Esophagus squamous epithelium (tissue), 5 donors: ENCODE data around the gene OPHN1. TPM values are rescaled to one million over a fixed set of nuclear protein-coding genes. Genes with fewer than 3 reads are reported as not detected.

Experiments
- DNase-seq: peaks from one replicate; lab custom pipeline; 2025; lab: John Stamatoyannopoulos, UW
- H3K27ac ChIP-seq, 4 donors: fragments of 200-600 bp; sonication (generic); one replicate each; pipeline ENCODE4 v1.5.1; 2016 to 2019; ENCODE audit warnings: mild to moderate bottlenecking in 1 of 4
- H3K27me3 ChIP-seq, 4 donors: fragments of 200-600 bp; sonication (generic); 1 replicate in 3 of 4; 2 replicates in 1 of 4; pipeline versions ENCODE4 v1.5.1 to v1.6.0; 2017 to 2021; ENCODE audit warnings: antibody characterized with exemption in 1 of 4
- H3K36me3 ChIP-seq, 3 donors: fragments of 200-600 bp; sonication (generic); one replicate each; pipeline ENCODE4 v1.5.1; 2016 to 2019
- H3K4me1 ChIP-seq, 3 donors: fragments of 200-600 bp; sonication (generic); one replicate each; pipeline ENCODE4 v1.5.1; 2017 to 2019
- H3K4me3 ChIP-seq, 4 donors: fragments of 200-600 bp; sonication (generic); 1 replicate in 3 of 4; 2 replicates in 1 of 4; pipeline ENCODE4 v1.5.1; 2016 to 2019; ENCODE audit warnings: mild to moderate bottlenecking in 2 of 4, moderate library complexity in 1 of 4
- H3K9me3 ChIP-seq, 3 donors: fragments of 200-600 bp; sonication (generic); one replicate each; pipeline ENCODE4 v1.5.1; 2016 to 2019
- CTCF ChIP-seq, 6 experiments: fragments of 450-650 bp in 4 of 6; fragments of 200-600 bp in 2 of 6; sonication (generic) in 2 of 6; IDR thresholded peaks; one replicate each; pipeline ENCODE4 v1.5.1; 2016 to 2019; ENCODE audit warnings: antibody characterized with exemption in 6 of 6, mild to moderate bottlenecking in 4 of 6, moderate library complexity in 4 of 6
- POLR2A ChIP-seq, 4 donors: fragments of 450-650 bp; IDR thresholded peaks; one replicate each; pipeline ENCODE4 v1.6.1; 2017; ENCODE audit warnings: antibody characterized with exemption in 4 of 4, mild to moderate bottlenecking in 4 of 4, moderate library complexity in 3 of 4
- WGBS, 2 donors: methylation state at CpG; one replicate each; pipeline ENCODE4 v1.1.5; 2018; 5-methylcytosine and 5-hydroxymethylcytosine counted together
- intact Hi-C: fragments of 100-400 bp; cut with DNase I; formaldehyde crosslinking; loops from one replicate; pipeline ENCODE4 v1.15.0; 2022
- total RNA-seq, 4 donors: library from RNA; depleted of rRNA; stranded (reverse); fragments of >200 nt; gene quantifications; one replicate each; pipeline ENCODE4 v1.1.0, GENCODE V29; 2016
- donor health status: DM: yes; HTN: yes; CAD: no.

OPHN1 gene
- total RNA-seq, 4 donors from 2014 or later, result 2.6 to 6.5 (median 4.4) TPM

GRCh38 chrX:68415316-68415715, 18.0 kb downstream of the OPHN1 start:
- intact Hi-C loops, result no loop called here
- no peak for DNase-seq
- no peaks in the 10 kb centered on the region for H3K9me3 ChIP-seq
- H3K4me1 ChIP-seq, result peaks cover 0 to 57% (median 7%) of the 10 kb centered on the region in 3 donors
- no peak overlapping the region for H3K27ac ChIP-seq
- 29 to 67% methylated on average over 1 of the region's 1 CpG for WGBS, 2 donors
- H3K36me3 ChIP-seq, result no peaks in the 10 kb centered on the region
- no peak overlapping the region for H3K4me3 ChIP-seq
- no peaks in the 10 kb centered on the region for H3K27me3 ChIP-seq
- TF ChIP-seq POLR2A (IDR thresholded peaks at IDR 0.05) (no peak), CTCF (IDR thresholded peaks at IDR 0.05) (no peak)

GRCh38 chrX:68413254-68413653, 20.0 kb downstream of the OPHN1 start:
- H3K36me3 ChIP-seq, result no peaks in the 10 kb centered on the region
- 61 to 71% methylated on average over 1 to 3 of the region's 3 CpGs for WGBS, 2 donors
- DNase-seq, result no peak
- H3K4me1 ChIP-seq, result peaks cover 0 to 57% (median 7%) of the 10 kb centered on the region in 3 donors
- no peak overlapping the region for H3K4me3 ChIP-seq
- no peak for TF ChIP-seq CTCF (IDR thresholded peaks at IDR 0.05)
- H3K27me3 ChIP-seq, result no peaks in the 10 kb centered on the region
- no peaks in the 10 kb centered on the region for H3K9me3 ChIP-seq
- intact Hi-C loops, result no loop called here
- H3K27ac ChIP-seq, result no peak overlapping the region

GRCh38 chrX:68411729-68412128, 21.6 kb downstream of the OPHN1 start:
- intact Hi-C loops, result no loop called here
- TF ChIP-seq POLR2A (IDR thresholded peaks at IDR 0.05) (no peak), CTCF (IDR thresholded peaks at IDR 0.05) (no peak)
- Histone ChIP-seq H3K4me1 (peaks cover 0 to 42% (median 0%) of the 10 kb centered on the region in 3 donors), H3K9me3 (no peaks in the 10 kb centered on the region), H3K27ac (no peak overlapping the region), H3K36me3 (no peaks in the 10 kb centered on the region), H3K27me3 (no peaks in the 10 kb centered on the region), H3K4me3 (no peak overlapping the region)
- WGBS, 2 donors, result 29 to 44% methylated on average over 3 of the region's 3 CpGs
- no peak for DNase-seq

- Histone ChIP-seq H3K4me3 (no peak overlapping the region), H3K4me1 (peaks cover 0 to 22% (median 0%) of the 10 kb centered on the region in 3 donors), H3K27me3 (no peaks in the 10 kb centered on the region), H3K27ac (no peak overlapping the region), H3K9me3 (no peaks in the 10 kb centered on the region), H3K36me3 (no peaks in the 10 kb centered on the region)
- intact Hi-C loops, result no loop called here
- TF ChIP-seq POLR2A (IDR thresholded peaks at IDR 0.05) (no peak), CTCF (IDR thresholded peaks at IDR 0.05) (no peak)
- WGBS, 2 donors, result 74% methylated on average over 1 of the region's 1 CpG; no CpG with 5 or more reads in 1 of the 2 donors
- DNase-seq, result no peak
Observed at GRCh38 chrX:68409194-68409593, 24.1 kb downstream of the OPHN1 start.

- Histone ChIP-seq H3K27me3 (no peaks in the 10 kb centered on the region), H3K9me3 (no peaks in the 10 kb centered on the region), H3K4me1 (no peaks in the 10 kb centered on the region), H3K4me3 (no peak overlapping the region), H3K36me3 (no peaks in the 10 kb centered on the region), H3K27ac (no peak overlapping the region)
- WGBS, 2 donors, result 35 to 72% methylated on average over 4 to 6 of the region's 6 CpGs
- TF ChIP-seq POLR2A (IDR thresholded peaks at IDR 0.05), result no peak
- no peak for TF ChIP-seq CTCF (IDR thresholded peaks at IDR 0.05)
- no peak for DNase-seq
- intact Hi-C loops, result no loop called here
Observed at GRCh38 chrX:68403522-68403921, 29.8 kb downstream of the OPHN1 start.
